ENCODE data around the gene ATP6V1G3.
"Not testable (repeated sequence)": the region's sequence is repeated elsewhere in the genome, so short reads cannot be mapped to it uniquely, and the experiment has no call there.

The ATP6V1G3 gene

DNA sequence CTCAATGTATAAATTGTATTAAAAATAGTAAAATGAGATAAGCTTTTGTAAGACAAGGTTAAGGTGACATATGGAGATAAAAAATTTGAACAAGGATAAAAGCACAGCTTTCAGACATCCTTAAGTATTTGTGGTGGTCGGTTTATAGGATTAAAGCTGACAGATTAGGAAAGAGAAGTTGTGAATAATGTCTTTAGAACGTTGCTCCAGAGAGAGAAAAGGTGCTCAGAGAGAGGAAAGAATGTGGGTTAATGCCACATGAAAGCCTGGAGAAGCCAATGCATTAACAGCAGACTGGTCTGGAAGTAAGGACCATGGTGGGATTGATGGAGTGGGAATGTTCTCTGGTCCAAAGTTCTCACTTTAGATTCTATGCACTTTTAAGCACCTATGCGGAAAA, 44.8 kb downstream of the ATP6V1G3 start:
- DNase-seq: no peak

DNA sequence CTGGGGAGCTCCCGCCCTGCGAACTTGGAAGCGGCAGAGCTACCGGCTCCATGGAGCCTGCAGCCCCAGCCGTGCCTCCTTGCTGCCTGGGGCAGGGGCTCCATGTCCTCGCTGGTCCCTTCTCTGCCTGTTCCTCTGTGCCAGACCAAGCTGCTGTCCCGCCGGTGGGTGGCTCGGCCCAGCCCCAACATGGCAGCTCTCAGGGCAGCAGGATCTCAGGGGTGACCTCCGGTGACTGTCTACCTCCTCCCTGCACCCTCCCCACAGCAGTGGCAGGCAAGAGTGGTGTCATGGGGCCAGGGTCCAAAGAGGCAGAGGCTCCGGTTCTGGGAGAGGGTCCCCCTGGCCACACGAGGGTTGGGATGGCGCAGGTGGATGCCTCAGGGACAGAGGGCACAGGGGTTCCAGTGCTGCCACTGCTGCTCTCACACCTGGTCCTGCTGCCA, 45.8 kb downstream of the ATP6V1G3 start:
- DNase-seq: no peak

- no peak for DNase-seq
Measured at GRCh38 chr1:198494139-198494538, 46.3 kb downstream of the ATP6V1G3 start.

DNA sequence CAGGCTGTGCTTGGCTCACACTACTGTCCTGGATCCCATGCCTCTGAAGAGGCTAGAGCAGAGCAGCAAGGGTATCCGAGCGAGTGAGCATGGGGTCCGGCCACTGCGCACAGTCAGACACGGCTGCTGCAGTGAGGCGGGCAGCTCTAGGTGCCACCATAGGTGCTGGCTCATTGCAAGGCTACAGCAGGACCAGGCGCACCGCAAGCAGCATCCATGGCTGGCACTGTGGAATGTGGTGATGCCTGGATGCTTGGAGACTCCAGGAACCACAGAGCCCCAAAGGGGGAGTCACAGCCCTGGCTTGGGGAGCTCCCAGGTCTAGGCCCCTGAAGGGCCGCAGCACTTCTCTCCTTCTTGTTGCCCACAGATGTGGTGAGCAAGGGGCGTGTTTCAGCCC, 47.2 kb downstream of the ATP6V1G3 start:
- DNase-seq: no peak

- DNase-seq: no peak
Measured at GRCh38 chr1:198492872-198493271, 47.6 kb downstream of the ATP6V1G3 start.

DNA sequence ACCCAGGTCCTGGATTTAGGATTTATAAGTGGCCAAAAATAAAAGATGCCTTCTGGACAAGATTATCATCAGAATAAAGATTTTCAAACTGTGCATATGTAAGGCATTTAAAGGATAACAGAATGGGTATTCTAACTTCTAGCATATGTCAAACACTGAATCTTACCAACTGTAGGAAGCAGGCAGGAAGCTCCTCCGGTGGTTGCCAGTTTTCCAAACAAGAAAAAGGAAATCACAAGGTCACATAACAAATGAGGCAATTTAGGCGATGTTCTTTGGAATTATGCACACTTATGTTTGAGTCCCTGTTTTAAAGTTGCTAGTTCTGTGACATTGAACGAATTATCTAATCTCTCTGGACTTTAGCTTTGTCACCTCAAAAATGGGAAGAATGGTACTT, 48.9 kb downstream of the ATP6V1G3 start:
- DNase-seq: no peak

DNA sequence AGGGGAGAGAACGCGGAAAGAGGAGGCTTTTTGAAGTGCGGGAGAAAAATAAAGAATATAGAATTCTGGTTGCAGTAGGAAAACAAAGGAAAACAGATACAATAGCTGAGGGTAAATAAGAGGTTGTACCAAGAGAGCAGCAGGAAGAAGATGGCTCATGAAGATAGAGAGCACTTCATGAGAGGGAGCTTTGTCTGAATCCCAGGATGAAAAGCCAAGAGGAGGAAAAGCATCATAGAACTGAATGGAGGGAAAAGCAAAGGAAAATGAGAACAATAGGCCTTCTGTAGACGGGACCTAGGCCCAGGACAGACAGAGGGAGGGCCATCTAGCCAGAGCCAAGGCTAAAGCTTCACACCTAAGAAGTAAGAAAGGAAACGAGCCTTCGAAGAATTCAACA, 49.5 kb downstream of the ATP6V1G3 start:
- no peak for DNase-seq

DNA sequence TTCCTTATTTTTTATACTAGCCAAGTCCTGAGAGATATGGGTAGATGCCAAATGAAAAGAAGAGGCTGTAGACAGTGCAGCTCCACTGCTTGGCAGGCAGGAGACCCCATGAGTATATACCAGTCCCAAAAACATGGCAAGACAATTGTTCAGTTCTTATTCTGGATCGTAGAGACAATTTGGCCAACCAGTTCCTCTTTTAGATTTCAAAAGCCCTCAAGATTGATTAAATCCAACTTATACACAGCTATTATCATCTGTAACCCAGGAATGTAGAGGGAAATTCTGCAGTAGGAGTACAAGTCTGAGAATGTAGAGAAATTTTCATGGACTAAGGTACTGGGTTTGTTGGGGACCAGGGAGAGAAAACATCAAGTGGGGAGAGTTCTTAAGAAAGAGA, 50.3 kb downstream of the ATP6V1G3 start:
- DNase-seq: no peak

DNA sequence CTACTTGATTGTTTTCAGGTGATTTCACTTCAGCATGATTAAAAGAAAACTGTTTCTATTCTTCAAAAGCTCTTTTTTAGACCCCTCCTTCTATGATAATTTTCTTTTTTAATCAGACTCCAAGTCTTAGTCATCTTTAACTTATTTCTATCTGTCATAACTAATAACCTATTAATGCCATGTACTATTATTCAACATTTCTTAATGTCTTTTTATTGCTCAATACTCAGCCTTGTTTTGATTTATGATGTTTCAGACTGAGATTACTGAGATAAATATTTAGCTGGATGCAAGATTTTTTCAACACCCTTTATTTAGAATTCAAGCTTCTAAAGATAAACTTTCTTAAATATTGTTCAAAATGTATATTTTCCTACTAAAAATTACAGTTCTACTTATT, 53.6 kb downstream of the ATP6V1G3 start:
- no peak for DNase-seq

- DNase-seq: no peak
Measured at GRCh38 chr1:198483645-198484044, 56.8 kb downstream of the ATP6V1G3 start.

- no peak for DNase-seq
Measured at GRCh38 chr1:198483006-198483405, 57.5 kb downstream of the ATP6V1G3 start.

- no peak for DNase-seq
Measured at GRCh38 chr1:198481661-198482060, 58.8 kb downstream of the ATP6V1G3 start.

- no peak for DNase-seq
Measured at GRCh38 chr1:198480876-198481275, 59.6 kb downstream of the ATP6V1G3 start.

DNA sequence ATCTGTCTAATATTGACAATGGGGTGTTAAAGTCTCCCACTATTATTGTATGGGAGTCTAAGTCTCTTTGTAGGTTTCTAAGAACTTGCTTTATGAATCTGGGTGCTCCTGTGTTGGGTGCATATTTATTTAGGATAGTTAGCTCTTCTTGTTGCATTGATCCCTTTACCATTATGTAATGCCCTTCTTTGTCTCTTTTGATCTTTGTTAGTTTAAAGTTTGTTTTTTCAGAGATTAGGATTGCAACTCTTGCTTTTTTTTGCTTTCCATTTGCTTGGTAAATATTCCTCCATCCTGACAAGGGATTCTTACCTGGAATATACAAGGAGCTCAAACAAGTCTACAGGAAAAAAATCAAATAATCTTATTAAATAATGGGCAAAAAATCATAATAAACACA, 63.1 kb downstream of the ATP6V1G3 start:
- DNase-seq: not testable (repeated sequence)
